Activated CD4-positive, alpha-beta T cell treated with anti-CD3 and anti-CD28 coated beads for 48 hours (primary cell): Measurements from ENCODE around the gene IGSF23.
"Not testable (repeated sequence)": the region's sequence is repeated elsewhere in the genome, so short reads cannot be mapped to it uniquely, and the experiment has no call there.

ENCODE experiments used
- DNase-seq: peaks from one replicate; pipeline ENCODE4 v3.0.0-alpha.2; 2020

Gene IGSF23

DNA sequence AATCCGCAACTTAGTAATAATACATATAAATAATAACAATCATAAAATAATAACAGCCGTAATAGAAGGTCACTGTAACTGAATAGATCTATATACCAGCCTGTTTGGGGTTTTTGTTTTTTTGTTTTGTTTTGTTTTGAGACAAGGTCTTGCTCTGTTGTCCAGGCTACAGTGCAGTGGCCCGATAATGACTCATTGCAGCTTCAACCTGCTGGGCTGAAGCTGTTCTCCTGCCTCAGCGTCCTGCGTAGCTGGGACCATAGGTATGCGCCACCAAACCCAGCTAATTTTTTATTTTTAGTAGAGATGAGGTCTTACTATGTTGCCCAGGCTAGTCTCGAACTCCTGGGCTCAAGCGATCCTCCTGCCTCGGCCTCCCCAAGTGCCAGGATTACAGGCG is 950 bp downstream of the IGSF23 start:
- DNase-seq = no peak

DNA sequence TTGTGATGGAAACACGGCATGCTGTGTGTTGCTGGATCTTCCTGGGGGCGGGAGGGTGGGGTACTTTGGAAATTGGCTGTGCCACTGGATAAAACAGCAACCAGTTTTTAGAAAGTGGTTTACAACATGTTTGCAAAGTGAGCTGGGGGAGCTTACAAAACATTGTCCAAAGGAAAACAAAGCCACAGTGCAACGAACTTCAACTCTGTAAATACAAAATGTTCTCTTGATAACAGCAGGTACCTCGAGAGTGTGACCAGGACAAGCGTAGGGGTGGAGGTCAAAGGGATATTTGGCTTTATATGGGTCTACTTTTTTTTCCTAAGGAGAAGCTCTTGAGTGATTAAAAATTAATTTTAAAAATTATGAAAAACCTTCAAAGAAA is 2.5 kb downstream of the IGSF23 start:
- no peak for DNase-seq

DNA sequence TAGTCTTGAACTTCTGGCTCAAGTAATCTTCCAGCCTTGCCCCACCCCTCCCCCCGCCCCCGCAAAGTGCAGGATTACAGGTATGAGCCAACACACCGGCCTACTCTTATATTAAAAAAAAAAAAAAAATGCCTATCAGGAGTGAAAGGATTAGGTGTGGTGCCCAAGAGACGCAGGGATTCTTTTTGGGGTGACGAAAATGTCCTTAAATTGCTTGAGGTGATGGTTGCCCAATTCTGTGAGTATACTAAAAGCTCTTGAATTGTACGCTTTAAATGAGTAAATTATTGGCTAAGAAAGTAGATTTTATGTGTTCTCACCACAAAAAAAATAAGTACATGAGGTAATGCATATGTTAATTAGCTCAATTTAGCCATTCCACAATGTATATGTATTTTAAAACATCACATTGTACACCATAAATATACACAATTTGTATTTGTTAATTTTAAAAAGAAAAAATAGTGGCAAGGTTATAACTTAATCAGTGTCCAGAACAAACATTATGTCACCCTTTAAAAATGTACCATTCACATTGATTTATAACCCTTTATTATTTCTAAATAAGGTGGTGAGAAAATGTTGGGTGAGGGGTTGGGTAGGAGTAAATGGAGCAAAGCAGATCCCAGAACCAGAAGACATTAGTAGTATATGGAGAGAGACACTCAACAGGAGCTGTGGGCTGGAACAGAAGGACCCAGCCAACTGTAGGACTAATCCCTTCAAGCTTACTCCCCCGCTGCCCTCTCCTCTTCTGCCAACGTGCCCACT is 3.9 kb downstream of the IGSF23 start:
- DNase-seq = no peak

DNA sequence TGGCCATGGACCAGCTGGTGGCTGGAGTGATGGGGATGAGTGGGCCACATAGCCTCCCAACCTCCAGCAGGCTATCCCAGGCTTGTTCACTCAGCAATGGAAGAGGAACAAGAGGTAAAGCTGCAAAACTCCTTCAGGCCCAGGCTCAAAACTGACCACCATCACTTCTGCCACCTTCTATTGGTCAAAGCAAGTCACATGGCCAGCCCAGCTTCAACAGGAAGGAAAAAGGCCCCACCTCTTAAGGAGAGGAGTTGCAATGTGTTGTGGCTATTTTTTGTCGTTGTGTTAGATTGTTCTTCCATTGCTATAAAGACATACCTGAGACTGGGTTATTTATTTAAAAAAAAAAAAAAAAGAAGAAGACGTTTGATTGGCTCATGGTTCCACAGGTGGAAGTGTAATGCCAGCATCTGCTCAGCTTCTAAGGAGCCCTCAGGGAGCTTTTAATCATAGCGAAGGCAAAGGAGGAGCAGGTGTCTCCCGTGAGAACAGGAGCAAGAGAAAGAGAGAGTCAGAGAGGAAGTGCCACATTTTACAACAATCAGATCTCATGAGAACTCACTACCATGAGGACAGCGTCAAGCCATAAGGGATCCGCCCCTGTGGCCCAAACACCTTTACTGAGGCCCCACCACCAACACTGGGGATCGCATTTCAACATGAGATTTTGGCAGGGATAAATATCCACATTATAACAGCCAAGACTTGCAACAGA is 5.4 kb downstream of the IGSF23 start:
- no peak for DNase-seq

DNA sequence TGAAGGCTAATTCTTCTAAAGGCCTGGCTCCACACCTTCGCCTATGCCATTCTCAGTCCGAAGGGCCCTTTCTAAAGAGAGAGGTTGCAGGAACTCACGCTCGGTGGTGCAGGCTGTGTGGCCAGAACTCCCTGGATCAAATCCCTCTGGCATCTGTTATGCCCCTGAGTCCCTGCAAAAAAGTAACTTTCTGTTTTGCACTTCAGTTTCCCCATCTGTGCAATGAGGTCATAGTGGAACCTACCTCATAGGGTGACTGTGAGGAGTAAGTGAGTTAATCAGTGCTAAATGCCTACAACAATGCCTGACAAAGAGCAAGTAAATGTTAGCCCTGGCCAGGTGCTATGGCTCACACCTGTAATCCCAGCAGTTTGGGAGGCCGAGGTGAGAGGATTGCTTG is 7.3 kb downstream of the IGSF23 start:
- no peak for DNase-seq

DNA sequence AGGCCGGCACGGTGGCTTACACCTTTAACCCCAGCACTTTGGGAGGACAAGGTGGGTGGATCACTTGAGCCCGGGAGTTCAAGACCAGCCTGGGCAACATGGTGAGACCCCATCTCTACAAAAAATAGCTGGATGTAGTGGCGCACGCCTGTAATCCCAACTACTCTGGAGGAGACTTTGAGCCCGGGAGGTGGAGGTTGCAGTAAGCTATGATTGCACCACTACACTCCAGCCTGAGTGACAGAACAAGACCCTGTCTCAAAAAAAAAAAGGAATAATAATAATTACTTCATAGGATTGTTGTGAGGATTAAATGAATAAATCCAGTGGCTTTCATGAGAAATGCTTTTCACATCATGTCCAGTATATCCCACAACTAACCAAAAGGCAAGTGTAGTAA is 8.0 kb downstream of the IGSF23 start:
- DNase-seq = no peak

DNA sequence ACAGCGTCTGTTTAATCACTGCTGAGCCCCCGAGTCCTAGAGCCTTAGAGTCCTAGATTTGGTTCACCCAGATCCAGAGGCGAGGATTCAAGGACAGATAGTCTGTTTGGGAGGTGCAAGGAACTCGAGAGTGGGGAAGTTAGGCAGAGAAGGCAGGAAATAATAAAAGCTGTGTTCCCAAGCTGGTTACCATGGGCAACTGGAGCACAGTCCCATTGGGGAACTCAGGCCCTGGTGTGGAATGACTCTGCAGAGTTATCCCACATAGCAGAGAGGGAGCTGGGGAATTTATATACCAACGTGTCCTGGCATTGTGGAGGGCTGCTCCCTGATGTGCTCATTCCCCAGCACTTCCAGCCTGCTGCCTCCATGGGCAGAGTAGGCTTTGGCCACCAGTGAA is 9.7 kb downstream of the IGSF23 start:
- DNase-seq = no peak

DNA sequence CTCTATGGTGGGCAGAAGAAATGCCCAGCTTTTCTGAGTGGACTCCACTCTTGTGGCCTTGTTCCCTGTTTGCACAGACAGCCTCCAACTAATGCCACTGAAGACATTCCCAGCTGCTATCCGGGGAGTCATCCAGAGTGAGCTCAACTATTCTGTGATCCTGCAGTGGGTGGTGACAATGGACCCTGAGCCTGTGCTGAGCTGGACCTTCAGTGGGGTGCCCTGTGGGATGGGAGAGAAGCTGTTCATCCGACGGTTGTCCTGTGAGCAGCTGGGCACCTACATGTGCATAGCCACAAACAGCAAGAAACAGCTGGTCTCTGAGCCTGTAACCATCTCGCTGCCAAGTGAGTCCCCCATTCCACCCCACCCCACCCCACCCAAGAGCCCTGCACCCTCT is 10.3 kb downstream of the IGSF23 start:
- DNase-seq = no peak

DNA sequence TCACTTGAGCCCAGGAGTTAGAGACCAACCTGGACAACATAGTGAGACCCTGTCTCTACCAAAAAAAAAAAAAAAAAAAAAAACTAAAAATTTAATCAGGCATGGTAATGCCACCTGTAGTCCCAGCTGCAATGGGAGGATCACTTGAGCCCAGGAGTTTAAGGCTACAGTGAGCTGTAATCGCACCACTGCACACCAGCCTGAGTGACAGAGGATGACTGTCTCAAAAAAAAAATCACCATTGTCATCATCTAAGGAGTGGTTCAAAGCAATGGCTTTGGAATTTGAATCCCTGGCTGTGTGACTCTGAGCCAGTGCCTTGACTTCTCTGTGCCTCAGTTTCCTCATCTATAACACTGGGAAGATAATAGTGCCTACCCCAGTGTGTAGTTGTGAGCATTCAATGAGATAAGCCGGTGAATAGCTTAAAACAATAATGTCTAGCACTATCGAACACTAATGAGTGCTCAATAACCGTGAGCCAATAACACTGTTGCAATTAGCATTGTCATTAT is 11.5 kb downstream of the IGSF23 start:
- DNase-seq = no peak

DNA sequence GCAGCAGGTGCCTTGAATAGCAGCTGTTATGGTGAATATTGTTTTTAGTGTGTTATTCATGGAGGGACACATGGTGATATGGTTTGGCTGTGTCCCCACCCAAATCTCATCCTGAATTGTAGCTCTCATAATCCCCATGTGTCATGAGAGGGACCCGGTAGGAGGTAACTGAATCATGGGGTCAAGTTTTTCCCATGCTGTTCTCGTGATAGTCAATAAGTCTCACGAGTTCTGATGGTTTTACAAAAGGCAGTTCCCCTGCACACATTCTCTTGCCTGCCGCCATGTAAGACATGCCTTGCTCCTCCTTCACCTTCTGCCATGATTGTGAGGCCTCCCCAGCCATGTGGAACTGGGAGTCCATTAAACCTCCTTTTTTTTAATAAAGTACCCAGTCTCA is 12.3 kb downstream of the IGSF23 start:
- not testable (repeated sequence) for DNase-seq

DNA sequence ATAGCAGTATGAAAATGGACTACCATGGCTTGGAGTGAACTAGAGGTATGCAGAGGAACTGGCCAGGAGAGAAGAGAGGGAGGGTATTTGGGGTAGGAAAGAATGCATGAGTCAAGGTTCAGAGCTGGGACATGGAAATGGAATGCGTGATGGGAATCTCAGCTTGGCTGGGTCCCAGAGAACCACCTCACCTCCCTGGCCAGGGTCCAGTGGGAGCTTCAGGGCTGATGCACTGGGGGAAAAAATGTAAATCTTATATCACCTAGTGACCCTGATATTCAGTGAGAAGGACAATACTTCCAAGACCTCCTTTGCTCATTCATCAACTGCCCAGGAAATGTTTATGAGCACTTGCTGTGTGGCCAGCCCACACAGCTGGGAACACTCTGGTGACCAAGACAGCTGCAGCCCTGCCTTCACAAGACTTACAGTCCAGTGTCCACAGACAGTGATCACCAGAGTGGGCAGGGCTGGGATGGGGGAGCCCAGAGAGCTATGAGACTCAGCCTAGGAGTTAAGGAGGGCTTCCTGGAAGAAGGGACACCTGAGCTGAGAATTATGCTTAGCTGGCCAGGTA is 12.8 kb downstream of the IGSF23 start:
- no peak for DNase-seq

DNA sequence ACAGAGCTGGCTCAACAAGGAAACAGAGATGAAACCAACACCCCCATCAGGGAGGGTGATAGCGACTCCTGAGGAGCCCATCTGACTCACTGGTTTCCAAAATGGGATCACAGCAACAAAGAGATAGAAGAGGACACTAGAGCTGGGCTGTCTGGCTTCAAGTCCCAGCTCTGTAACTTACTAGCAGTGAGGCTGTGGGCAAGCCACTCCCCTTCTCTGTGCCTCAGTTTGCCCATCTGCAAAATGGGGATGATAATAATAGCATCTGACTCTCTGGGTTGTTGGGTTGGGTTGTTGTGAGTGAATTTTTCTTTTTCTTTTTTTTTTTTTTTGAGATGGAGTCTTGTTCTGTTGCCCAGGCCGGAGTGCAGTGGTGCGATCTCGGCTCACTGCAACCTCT is 14.3 kb downstream of the IGSF23 start:
- no peak for DNase-seq

DNA sequence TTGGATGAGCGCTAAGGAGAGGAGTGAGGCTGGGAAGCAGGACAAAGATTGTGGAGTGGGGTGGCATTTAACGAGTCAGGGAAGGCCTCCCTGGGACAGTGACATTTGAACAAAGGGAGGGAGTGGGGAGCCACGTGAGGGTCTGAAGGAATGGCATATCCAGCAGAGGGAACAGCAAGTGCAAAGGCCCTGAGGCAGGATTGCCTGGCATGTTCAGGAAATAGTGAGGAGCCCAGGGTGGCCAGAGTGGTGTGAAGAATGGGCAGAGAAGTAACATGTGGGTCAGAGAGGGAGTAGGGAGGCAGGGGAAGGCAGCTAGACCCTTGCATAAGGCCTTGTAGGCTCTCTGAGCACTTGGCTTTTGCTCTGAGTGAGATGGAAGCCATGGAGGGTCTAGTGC is 15.4 kb downstream of the IGSF23 start:
- no peak for DNase-seq

DNA sequence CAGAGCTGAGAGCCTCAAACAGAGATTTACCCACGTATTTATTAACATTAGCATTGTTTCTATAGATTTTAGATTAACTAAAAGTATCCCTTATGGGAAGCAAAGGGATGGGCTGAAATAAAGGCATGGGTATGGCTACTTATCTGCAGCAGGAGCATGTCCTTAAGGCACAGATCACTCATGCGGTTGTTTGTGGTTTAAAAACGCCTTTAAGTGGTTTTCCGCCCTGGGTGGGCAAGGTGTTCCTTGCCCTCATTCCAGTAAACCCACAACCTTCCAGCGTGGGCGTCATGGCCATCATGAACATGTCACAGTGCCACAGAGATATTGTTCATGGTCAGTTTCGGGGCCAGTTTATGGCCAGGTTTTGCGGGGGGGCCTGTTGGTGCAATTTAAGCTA is 18.2 kb downstream of the IGSF23 start:
- DNase-seq = not testable (repeated sequence)

DNA sequence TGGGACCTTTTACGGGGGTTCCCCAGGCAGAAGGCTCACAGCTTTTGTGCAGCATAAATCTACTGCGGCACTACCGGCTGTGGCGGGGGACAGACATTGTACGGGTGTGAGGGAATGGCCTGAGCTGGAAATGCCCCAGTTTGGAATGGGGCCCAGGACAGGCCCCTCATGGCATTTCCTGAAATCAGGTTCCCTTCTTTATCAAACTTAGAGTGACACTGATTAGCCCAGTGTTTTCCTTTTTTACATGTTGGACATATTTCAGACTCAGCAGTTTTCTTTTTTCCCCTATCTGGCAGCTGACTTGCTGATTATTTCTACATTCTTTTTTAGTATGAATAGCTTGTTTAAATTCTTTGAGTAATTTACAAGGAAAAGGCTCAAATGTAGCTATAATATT is 20.7 kb downstream of the IGSF23 start:
- DNase-seq = not testable (repeated sequence)

DNA sequence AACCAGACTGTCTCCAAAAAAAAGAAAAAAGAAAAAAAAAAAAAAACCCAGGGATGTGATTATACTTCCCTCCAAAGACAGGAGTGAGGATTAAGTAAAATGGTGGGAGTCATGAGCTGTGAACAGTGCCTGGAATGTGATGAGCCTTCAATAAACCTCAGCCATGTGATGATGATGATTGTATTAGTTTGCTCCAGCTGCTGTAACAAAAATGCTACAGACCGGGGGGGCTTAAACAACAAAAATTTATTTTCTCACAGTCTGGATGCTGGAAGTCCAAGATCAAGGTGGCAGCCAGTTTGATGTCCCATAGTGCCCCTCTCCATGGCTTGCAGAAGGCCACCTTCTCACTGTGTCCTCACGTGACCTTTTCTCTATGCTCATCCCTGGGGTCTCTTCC is 21.4 kb downstream of the IGSF23 start:
- DNase-seq = no peak

DNA sequence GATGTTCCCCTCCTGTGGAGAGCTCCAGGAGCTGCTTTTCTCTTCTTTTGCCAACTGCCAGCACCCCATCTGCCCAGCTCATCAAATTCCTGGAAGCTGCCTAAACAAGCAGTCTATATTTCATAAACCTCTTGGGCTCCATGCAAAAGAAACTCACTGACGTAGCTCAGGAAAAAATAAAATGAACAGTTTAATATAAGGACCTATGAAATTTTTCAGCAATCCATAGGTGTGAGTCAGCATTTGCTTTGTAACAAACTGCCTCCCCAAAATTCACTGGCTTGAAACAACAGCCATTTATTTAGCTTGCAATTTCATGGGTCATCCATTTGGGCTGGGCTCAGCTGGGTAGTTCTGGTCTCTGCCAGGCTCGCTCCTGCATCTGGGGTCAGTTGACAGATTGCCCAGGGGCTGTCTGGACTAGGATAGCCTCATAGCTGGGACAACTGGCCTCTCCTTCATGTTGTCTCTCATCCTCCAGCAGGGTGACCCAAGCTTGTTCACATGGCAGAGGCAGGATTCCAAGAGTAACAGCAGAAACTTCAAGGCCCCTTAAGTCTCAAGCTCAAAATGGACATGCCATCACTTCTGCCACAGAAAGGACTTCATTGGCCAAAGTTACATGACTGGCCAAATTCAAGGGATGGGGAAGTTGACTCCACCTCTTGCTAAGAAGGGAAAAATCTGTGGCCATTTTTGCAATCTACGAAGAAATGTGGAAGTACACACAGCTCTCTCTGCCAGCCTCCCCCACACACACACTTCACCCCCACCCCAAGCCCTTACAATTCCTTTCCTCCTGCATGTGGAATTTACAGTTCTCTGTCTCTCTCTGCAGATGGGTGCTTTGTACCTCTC is 22.4 kb downstream of the IGSF23 start:
- DNase-seq = no peak

DNA sequence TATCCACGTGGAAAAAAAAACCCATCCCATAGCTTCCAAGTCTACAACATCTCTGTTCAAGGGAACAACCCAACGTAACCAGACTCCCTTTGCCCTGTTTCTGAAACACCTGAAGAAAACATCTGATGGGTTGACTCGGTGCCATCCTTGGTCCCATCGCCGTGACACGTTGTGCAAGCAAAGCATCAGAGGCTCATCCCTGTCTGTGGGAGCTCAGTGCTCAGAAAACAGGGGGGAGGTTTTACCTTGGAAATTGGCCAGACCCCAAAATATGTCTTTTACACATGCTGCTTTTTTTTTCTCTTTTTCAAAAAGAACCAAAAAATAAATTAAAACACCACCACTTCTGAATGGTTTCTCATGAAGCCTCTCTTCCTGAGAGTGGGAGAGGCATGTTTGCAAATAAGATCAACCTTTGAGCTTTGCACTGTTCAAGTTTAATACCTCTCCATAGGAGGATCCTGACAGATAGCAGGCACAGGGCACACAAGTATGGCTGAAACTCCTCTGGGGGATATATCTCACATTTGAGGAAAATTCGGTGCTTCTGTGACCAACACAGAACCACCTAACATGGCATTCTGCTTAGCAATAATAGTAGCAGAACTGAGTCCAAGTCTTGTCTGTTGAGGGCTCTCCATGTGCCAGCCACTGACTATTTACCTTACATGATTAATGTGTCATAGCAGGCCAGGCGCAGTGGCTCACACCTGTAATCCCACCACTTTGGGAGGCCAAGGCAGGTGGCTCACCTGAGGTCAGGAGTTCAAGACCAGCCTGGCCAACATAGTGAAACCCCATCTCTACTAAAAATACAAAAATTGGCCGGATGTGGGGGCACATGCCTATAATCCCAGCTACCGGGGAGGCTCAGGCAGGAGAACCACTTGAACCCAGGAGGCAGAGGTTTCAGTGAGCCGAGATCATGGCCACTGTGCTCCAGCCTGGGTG is 23.4 kb downstream of the IGSF23 start:
- DNase-seq = no peak

DNA sequence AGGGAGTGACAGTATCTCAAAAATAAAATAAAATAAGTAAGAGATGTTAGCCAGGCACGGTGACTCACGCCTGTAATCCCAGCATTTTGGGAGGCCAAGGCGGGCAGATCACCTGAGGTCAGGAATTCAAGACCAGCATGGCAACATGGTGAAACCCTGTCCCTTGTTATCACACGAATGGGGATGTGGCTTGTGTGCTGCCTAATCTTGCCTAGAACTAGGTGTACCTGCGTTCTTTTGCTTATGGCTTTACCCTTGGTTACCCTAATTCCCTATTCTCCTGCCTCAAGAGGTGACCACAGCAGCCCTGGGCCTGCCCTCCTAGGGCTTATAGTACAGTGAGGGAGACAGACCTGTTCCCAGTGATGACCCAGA is 24.0 kb downstream of the IGSF23 start:
- no peak for DNase-seq

DNA sequence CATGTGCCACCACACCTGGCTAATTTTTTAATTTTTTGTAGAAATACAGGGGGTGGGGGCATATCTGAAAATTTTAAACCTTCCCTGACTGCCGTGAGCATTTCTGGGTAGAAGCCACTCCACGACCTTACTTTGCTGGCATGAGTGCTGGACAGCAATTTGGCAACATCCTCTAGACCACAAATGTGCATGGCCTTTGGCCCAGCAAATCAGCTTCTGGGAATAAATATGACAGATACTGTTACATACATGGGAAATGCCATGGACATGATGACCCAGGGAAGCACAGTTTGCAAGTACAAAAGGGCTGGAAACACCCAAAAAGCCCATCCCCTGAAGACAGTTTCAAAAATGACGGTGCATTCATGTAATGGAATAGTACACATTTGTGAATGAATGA is 27.2 kb downstream of the IGSF23 start:
- DNase-seq = no peak

DNA sequence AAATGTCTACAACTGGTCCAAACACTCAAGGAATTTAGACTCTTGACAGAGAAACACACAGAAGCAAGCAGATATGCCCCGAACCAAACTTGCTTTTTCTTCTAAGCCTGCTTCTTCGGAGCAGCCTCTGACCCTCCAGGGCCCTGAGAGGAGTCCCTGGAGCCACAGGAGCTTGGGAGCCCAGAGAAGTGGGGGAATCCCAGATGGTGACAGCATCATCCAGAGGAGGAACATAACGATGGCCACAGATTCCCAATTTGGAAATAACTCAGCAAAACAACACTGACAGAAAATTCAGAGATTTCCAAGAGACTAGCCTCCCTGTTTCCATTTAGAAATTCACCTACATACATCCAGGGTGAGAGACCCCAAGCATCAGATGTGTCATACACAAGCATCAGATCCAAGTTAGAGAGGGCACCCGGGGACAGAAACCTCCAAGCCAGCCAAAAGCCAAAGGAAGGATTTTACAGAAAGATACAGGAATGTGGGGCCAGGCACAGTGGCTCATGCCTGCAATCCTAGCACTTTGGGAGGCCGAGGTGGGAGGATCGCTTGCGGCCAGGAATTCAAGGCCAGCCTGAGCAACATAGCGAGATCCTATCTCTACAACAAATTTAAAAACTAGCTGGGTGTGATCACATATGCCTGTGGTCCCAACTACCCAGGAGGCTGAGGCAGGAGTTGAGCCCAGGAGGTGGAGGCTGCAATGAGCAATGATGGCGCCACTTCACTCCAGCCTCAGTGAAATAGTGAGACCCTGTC is 28.3 kb downstream of the IGSF23 start:
- no peak for DNase-seq
